ENCODE measurements around the gene SOX12. TPM values are rescaled to one million over a fixed set of nuclear protein-coding genes. Genes with fewer than 3 reads are reported as not detected.
"Not testable (repeated sequence)": the region's sequence is repeated elsewhere in the genome, so short reads cannot be mapped to it uniquely, and the experiment has no call there.

Gene SOX12
- total RNA-seq, 2 donors from 2014 or later: 3.8 to 5.6 TPM

GRCh38 chr20:353166-353565 lies 27.8 kb downstream of the SOX12 start:
- no peak for DNase-seq
- intact Hi-C loops (cut with DNase I, micrococcal nuclease): loop anchor here (10.0 kb wide), 2 partner anchors 132 to 292 kb away; no protein-coding TSS in a partner anchor
- no peak for ATAC-seq

GRCh38 chr20:354298-354977 lies 29.1 kb downstream of the SOX12 start:
- intact Hi-C loops (cut with DNase I, micrococcal nuclease): loop anchor here (2.0 to 10.0 kb wide), 3 partner anchors 122 to 290 kb away; no protein-coding TSS in a partner anchor
- peak; percentile 93 for ATAC-seq

GRCh38 chr20:356154-356553 lies 30.8 kb downstream of the SOX12 start:
- DNase-seq, ATAC-seq: not testable (repeated sequence)
- intact Hi-C loops (cut with DNase I, micrococcal nuclease): loop anchor here (10.0 kb wide), 2 partner anchors 129 to 289 kb away; no protein-coding TSS in a partner anchor

More at GRCh38 chr20:354298-354977, 29.1 kb downstream of the SOX12 start:
- peak; percentile 54 to 76 for DNase-seq

- intact Hi-C loops (cut with DNase I, micrococcal nuclease): loop anchor here (10.0 kb wide), 2 partner anchors 128 to 288 kb away; no protein-coding TSS in a partner anchor
- no peak for ATAC-seq
These were observed 31.4 kb downstream of the SOX12 start for GRCh38 chr20:356745-357144.

GRCh38 chr20:358891-359555 lies 33.7 kb downstream of the SOX12 start:
- DNase-seq (no peak), ATAC-seq (no peak)
- intact Hi-C loops (cut with DNase I, micrococcal nuclease): loop anchor here (10.0 kb wide), 2 partner anchors 126 to 286 kb away; no protein-coding TSS in a partner anchor

More at GRCh38 chr20:356745-357144, 31.4 kb downstream of the SOX12 start:
- DNase-seq: no peak

GRCh38 chr20:361561-361960 lies 36.2 kb downstream of the SOX12 start:
- DNase-seq (no peak), ATAC-seq (no peak)
- intact Hi-C loops (cut with DNase I, micrococcal nuclease): no loop called here

GRCh38 chr20:362271-363254 lies 37.2 kb downstream of the SOX12 start:
- peak; percentile 99 for ATAC-seq
- intact Hi-C loops (cut with DNase I, micrococcal nuclease): no loop called here
- peak; percentile 80 to 86 for DNase-seq

- intact Hi-C loops (cut with DNase I, micrococcal nuclease): no loop called here
- no peak for ATAC-seq
- no peak for DNase-seq
These were observed 38.1 kb downstream of the SOX12 start for GRCh38 chr20:363319-364078.

GRCh38 chr20:364905-365794 lies 39.8 kb downstream of the SOX12 start:
- ATAC-seq (no peak), DNase-seq (no peak)
- intact Hi-C loops (cut with DNase I, micrococcal nuclease): no loop called here

GRCh38 chr20:366041-366718 lies 40.8 kb downstream of the SOX12 start:
- intact Hi-C loops (cut with DNase I, micrococcal nuclease): no loop called here
- no peak for ATAC-seq

GRCh38 chr20:366719-367485 lies 41.5 kb downstream of the SOX12 start:
- intact Hi-C loops (cut with DNase I, micrococcal nuclease): no loop called here

More at GRCh38 chr20:366041-366718, 40.8 kb downstream of the SOX12 start:
- DNase-seq: no peak

GRCh38 chr20:367486-367887 lies 42.1 kb downstream of the SOX12 start:
- ATAC-seq (no peak), DNase-seq (no peak)
- intact Hi-C loops (cut with DNase I, micrococcal nuclease): no loop called here

More at GRCh38 chr20:366719-367485, 41.5 kb downstream of the SOX12 start:
- no peak for ATAC-seq
- DNase-seq: no peak

GRCh38 chr20:368915-369314 lies 43.6 kb downstream of the SOX12 start:
- ATAC-seq: no peak
- no peak for DNase-seq
- intact Hi-C loops (cut with DNase I, micrococcal nuclease): no loop called here

GRCh38 chr20:370151-370600 lies 44.8 kb downstream of the SOX12 start:
- DNase-seq (no peak), ATAC-seq (peak; percentile 73)
- intact Hi-C loops (cut with DNase I, micrococcal nuclease): no loop called here

GRCh38 chr20:370977-371754 lies 45.8 kb downstream of the SOX12 start:
- ATAC-seq (no peak), DNase-seq (no peak)
- intact Hi-C loops (cut with DNase I, micrococcal nuclease): no loop called here

Measured in left colon (tissue), 2 donors.